NCI-H2107 treated with DMSO at 0.1 percent for 48 hours (cell line): Measurements from ENCODE around the gene DPM2.

ENCODE experiments used
- DNase-seq: peaks from one replicate; lab custom pipeline; 2025; ENCODE audit not compliant: unreplicated experiment; lab: John Stamatoyannopoulos, UW

DPM2 gene

DNA sequence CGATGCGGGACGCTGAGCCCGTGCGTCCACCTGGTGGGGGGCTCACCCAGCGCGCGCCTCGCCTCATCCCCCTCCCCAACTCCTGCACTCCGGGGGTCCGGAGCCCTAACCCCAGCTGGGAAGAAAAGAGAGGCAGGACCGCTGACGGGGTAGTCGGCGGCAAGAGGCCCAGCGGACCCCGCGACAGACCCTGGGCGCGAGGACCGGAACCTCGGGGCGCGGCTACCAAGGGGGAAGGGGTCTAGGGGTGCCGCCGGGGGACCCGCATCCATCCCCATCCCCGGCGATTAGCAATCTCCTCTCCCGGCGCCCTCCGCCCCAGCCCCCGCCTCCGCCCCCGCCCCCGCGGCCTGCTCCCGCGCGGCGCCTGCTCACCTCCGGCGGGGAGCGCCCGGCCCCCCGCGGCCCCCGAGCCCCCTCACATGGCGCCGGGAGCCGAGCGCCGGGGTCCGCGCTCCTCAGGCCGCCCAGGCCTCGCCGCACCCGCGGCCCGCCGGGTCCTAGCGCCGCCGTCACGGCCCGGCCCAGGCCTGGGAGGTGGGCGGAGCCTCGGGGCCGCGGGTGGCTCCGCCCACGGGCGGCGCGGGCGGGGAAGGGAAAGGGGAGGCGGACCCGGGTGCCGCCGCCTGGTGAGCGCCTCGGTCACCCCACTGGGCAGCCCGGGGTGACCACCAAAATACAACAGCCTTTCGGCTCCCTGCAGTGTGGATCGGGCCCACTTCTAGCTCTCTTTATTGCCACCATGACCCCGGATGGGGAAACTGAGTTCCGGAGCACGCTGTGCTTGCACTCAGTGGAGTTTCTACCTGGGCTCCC is 38.3 kb downstream of the DPM2 start, which contains the start of gene ST6GALNAC6:
TSS of gene ST6GALNAC6 (minus strand) at position 476 of the 816 bp plus-strand sequence. CDS start 1,622 bp downstream, outside the sequence.
- DNase-seq: no peak

DNA sequence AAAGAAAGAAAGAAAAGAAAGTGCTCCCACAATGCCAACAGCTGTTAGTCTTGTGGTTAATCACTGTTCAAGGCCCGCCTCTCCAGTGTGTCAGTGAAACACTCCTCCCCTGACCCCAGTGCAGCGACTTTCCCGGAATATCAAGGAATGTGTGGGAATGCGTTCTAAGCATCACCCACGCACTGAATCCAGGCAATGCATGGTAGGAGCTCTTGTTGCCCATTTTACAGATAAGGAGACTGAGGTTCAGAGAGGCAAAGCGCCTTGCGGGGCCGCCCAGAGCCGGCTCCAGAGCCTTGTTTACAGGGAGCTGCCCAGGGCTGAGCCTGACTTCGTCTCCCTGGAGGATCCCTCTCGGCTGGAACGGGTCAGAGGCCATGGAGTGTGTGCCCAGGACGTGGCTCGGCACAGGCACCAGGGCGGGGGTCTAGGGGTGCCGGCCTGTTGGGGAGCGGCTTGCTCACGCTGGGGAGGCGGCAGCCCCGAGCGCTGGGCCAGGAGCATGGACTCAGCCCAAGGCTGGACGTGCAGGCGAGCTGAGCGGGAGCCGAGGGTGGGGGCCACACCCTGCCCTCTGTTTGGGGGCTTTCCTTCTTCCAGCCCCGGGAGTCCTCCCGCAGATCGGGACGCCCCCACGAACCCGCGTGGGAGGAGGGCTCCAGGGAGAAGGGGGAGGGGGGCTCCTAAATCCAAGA is 39.1 kb downstream of the DPM2 start:
- no peak for DNase-seq

DNA sequence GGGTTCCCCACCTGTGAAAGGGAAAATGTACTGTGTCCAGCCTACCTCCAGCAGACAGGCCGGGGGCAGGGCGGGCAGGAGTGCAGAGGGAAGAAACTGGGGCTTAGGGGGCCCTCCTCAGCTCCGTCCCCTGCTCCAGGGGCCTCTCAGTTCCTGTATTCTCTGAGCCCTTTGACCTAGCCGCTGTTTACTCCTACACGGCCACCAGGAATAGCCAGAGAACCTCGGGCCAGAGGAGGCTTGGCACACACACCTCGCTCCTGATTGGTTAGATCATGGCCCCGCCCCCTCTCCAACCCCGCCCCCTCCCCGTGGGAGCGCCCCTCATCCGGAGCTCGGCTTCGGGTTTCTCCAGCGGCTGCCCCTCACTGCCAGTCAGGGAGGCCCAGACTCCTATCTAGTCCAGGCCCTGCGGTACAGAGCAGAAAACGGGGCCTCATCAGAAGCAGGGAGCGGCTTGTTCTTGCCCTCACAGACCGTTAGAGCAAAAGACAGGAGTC is 40.4 kb downstream of the DPM2 start:
- DNase-seq: no peak

DNA sequence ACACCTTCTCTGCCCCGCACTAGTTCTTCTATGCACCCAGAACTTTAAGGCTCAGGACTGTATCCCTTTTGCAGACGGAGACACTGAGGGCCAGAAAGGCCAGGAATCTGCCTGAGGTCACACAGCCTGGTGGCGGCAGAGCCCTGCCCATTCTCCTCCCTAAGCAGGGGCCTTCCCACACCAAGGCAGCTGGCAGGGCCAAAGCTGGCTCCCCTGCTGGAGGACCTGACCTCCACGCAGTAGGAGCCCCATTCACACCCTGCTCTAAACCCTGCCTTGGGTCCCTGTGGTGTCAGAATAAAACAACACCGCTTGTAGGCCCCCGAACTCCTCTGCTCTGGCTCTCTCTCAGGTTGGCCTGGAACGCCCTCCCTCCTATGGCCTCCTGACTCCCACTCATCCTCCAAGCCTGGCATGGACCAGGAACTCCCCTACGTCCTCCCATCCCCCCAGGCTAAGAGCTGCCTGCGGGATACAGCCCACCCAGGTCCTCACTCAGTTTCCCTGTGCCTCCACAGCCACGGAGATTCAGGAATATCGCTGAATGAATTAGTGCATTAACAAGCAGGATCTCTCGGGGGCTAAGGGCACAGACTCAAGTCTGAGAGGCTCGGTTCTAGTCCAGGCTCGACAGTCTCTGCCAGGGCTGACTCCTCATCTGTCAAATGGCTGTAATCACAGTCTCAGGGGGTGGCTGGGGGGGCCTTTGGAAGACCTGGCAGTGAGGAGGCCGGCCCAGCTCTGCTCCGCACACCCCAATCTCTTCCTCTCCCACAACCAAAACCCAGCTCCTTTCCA is 41.1 kb downstream of the DPM2 start:
- no peak for DNase-seq

DNA sequence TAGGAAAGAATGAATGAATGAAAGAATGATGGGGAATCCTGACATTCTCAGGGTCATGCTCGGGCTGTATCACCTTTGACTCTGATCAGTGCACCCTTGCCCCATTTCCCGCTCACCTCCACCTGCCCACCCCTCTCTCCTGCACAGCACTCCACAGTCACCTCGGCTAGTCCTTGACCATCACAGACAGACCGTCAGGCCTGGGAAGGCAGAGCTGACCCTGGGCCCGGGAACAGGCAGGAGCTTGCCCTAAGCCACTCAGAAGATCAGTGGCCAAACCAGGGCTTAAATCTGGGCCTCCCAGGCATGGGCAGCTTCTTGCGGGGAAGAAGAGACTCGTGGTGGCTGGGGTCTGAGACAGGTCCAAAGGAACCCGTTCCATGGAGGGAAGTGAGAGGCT is 41.8 kb downstream of the DPM2 start:
- no peak for DNase-seq

DNA sequence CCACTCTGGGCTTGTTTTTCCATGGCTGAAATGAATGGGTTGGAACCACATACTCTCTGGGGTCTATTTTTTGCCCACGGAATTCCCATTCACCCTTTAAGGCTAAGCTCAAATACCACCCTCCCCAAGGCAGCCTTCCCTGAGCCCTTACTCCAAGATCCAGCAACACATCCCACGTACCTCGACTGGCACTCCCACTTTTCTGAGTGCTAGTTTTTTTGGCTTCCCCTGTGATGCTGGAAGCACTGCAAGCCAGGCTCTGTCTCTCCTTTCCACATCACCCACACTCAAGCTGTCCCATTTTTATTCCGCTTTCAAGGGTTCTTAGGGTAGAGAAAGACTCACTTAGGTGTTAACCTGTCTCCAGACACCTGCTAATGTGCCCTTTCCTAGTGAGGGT is 44.3 kb downstream of the DPM2 start:
- DNase-seq: no peak

DNA sequence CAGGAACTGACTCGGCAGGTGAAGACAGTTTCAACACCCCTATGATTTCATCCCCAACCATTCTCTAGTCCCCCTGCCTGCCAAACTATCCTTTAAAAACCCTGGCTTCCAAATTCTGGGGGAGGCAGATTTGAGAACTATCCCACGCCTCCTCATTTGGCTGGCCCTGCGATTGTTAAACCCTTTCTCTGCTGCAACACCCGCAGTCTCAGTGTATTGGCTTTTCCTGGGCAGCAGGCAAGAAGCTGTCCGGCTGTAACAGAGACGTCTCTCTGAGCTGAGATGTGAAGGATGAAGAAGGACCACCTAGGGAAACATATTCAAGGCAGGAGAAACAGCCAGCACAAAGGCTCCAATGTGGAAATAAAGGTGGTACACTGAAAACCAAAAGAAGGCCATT is 44.8 kb downstream of the DPM2 start:
- no peak for DNase-seq

DNA sequence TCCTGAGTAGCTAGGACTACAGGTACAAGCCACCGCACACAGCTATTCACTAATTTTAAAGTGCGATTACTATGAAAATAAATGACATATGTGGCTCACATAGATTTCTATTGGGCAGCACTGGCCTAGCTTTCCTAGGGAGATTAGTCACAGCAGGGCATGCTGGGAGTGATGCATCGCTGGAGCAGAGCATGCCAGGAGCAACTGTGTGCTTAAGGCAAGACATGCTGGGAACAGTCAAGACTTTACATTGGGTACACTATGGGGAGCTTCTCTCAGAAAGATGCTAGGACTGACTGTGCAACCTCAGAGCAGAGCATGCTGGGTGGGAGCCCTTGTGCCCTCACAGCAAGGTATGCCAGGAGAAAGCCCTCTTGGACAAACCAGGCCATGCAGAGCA is 47.6 kb downstream of the DPM2 start:
- no peak for DNase-seq

DNA sequence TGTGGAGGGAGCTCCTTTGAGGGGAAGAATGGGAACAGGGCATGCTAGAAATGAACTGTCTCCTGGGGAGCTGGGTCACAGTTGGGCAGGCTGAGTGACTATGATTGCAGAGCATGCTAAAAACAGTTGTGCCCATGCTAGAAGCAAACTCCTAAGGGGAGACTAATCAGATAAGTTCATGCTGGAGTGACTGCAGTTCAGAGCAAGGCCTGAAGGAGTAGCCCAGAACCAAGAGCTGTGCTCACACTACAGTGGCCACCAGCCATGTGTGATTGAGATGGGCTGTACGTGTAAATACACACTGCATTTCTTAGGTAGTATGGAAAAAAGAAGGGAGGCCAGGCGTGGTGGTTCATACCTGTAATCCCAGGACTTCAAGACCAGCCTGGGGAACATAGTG is 49.9 kb downstream of the DPM2 start:
- DNase-seq: no peak

DNA sequence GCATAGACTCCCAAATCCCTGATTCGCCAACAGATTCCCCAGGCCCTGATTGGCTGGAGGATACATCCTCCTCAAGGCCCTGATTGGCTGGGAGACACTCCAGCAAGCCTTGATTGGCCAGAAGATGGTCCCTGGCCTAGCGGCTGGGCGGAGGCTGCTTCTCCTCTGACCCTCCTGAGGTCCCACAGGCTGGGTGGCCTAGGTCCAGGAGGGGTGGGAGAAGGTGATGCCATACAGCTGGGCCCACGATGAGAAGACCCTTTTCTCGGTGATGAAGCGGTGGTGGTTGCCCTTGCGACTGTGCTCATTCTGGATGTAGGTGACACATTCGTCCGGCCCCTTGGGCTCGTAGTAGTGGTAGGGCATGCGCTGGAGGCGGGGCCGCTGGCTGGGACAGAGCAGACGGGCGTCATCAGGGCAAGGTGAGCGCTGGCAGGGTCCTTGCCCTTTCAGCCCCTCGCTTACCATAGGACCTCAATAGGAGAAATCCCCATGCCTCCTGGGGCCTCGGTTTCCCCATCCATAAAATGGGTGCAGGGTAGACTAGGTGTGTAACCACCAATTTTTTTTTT is 51.2 kb downstream of the DPM2 start:
- DNase-seq: no peak

DNA sequence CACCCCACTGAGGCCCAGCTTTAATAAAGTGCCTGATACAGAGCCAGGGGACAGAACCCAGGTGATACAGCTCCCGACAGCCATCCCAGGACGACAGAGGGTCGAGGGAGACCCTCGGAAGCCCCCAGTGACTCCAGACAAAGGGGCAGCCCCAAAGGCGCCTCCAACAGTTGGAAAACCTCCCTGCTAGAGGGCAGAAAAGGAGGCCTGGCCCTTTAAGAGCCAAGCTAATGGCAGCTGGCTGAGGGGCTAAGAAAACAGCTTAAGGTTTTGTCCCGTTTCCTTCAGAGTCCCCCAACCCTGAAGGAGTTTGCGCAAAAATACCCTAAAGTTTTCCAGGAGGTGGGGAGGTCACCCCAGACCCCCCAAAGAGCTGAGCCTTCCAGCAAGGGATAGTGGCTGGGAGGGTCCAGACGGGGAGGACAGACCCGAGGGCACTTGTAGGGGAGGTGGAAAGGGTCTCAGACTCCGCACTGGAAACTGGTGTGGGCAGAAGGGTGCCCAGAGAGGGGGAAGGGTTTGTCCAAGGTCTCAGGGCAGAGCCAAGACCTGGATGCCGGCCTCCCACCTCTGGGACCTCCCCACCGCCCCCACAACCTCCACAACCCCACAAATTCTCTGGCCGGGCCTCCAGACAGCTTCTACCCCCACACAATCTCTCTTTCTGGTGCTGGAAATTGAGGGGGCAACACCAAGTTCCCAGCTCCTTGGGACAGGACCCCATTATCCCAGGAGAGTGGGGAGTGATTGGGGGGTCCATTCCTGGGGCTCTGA is 52.0 kb downstream of the DPM2 start:
- no peak for DNase-seq
